HepG2 (cell line): Measurements from ENCODE around the gene LSS. TPM values are rescaled to one million over a fixed set of nuclear protein-coding genes. Genes with fewer than 3 reads are reported as not detected.

Experiments
- ATF1 ChIP-seq: IDR thresholded peaks from 2 replicates; pipeline ENCODE4 v1.6.1; 2016; ENCODE audit warnings: mild to moderate bottlenecking, control low read depth
- ESRRA ChIP-seq: sonication (generic); formaldehyde crosslinking; IDR thresholded peaks from 2 replicates; pipeline ENCODE4 v1.5.1; 2020; ENCODE audit warnings: mild to moderate bottlenecking, low read depth, missing genetic modification reagents
- GABPA ChIP-seq, 2 experiments: IDR thresholded peaks; 2 replicates each; pipeline ENCODE4 v1.6.1; 2011 to 2016; ENCODE audit warnings: low read depth in 2 of 2, low read length in 1 of 2, missing biosample characterization in 1 of 2, missing genetic modification characterization in 1 of 2
- HNRNPK ChIP-seq: fragments of 200-400 bp; formaldehyde crosslinking; IDR thresholded peaks from 2 replicates; pipeline ENCODE4 v1.6.1; 2018; ENCODE audit warnings: low read length, low read depth, moderate library complexity, mild to moderate bottlenecking; ENCODE audit not compliant: poor library complexity, severe bottlenecking
- JUND ChIP-seq: sonication (generic); formaldehyde crosslinking; IDR thresholded peaks from 2 replicates; pipeline ENCODE4 v1.8.0; 2022; ENCODE audit warnings: mild to moderate bottlenecking, missing genetic modification reagents
- MAZ ChIP-seq, 2 experiments: sonication (generic) in 1 of 2; formaldehyde crosslinking in 1 of 2; IDR thresholded peaks; 2 replicates each; pipeline versions ENCODE4 v1.5.0 to v1.6.1; 2012 to 2020; ENCODE audit warnings: low read depth in 2 of 2, mild to moderate bottlenecking in 2 of 2, borderline replicate concordance in 1 of 2, improper control_type of control experiment in 1 of 2, low read length in 1 of 2, missing genetic modification reagents in 1 of 2, moderate library complexity in 1 of 2
- MZF1 ChIP-seq: sonication (generic); formaldehyde crosslinking; IDR thresholded peaks from 2 replicates; pipeline ENCODE4 v1.8.1; 2023; ENCODE audit warnings: mild to moderate bottlenecking, missing genetic modification reagents, borderline replicate concordance
- NFIB ChIP-seq: sonication (generic); formaldehyde crosslinking; IDR thresholded peaks from 2 replicates; pipeline ENCODE4 v1.9.0; 2021; ENCODE audit warnings: missing genetic modification reagents, mild to moderate bottlenecking, borderline replicate concordance
- PHF20 ChIP-seq: sonication (generic); formaldehyde crosslinking; IDR thresholded peaks from 2 replicates; pipeline ENCODE4 v1.5.0; 2020; ENCODE audit warnings: mild to moderate bottlenecking, missing genetic modification reagents
- SNRNP70 ChIP-seq: fragments of 200-400 bp; formaldehyde crosslinking; IDR thresholded peaks from 2 replicates; pipeline ENCODE4 v1.6.1; 2017; ENCODE audit warnings: mild to moderate bottlenecking, low read depth, low read length, moderate library complexity
- SOX13 ChIP-seq, 3 experiments: fragments of 450-650 bp in 1 of 3; sonication (generic) in 1 of 3; formaldehyde crosslinking in 1 of 3; IDR thresholded peaks in 2 of 3; conservative IDR thresholded peaks in 1 of 3; 2 replicates each; pipeline versions ENCODE4 v1.5.0 to v1.6.1; 2016 to 2020; ENCODE audit warnings: antibody characterized with exemption in 1 of 3, mild to moderate bottlenecking in 1 of 3, missing compliant biosample characterization in 1 of 3, missing genetic modification reagents in 1 of 3, moderate library complexity in 1 of 3
- TARDBP ChIP-seq: sonication (generic); formaldehyde crosslinking; IDR thresholded peaks from 2 replicates; pipeline ENCODE4 v1.8.0; 2022; ENCODE audit warnings: mild to moderate bottlenecking, missing genetic modification reagents
- ZNF292 ChIP-seq: sonication (generic); formaldehyde crosslinking; IDR thresholded peaks from 2 replicates; pipeline ENCODE4 v1.8.1; 2022; ENCODE audit warnings: mild to moderate bottlenecking, low read depth, missing genetic modification reagents, borderline replicate concordance
- ZNF337 ChIP-seq: sonication (generic); formaldehyde crosslinking; IDR thresholded peaks from 2 replicates; pipeline ENCODE4 v1.5.1; 2020; ENCODE audit warnings: missing genetic modification reagents, low read depth, mild to moderate bottlenecking, borderline replicate concordance
- ZNF432 ChIP-seq: sonication (generic); formaldehyde crosslinking; IDR thresholded peaks from 2 replicates; pipeline ENCODE4 v1.5.0; 2020; ENCODE audit warnings: missing genetic modification reagents, mild to moderate bottlenecking, borderline replicate concordance
- ZNF562 ChIP-seq: sonication (generic); formaldehyde crosslinking; IDR thresholded peaks from 2 replicates; pipeline ENCODE4 v1.8.0; 2022; ENCODE audit warnings: missing genetic modification reagents, borderline replicate concordance
- ZXDC ChIP-seq: sonication (generic); formaldehyde crosslinking; IDR thresholded peaks from 2 replicates; pipeline ENCODE4 v1.5.0; 2020; ENCODE audit warnings: mild to moderate bottlenecking, missing genetic modification reagents
- polyA plus RNA-seq, 8 experiments: library from polyadenylated mRNA; depleted of rRNA in 3 of 8; stranded (reverse) in 7 of 8; unstranded in 1 of 8; fragments of >200 nt; fragmentation: Illumina TruSeq in 4 of 8; extraction: Trizol in 4 of 8; gene quantifications; 2 replicates each; pipeline versions ENCODE4 v1.2.1 to v1.2.3, GENCODE V29; 2011 to 2016; ENCODE audit warnings: low read depth in 4 of 8, missing spikeins in 1 of 8, mixed read lengths in 1 of 8; ENCODE audit not compliant: insufficient read depth in 1 of 8
- total RNA-seq, 5 experiments: library from RNA; depleted of rRNA; stranded (reverse); fragments of >200 nt; fragmentation: Illumina TruSeq; extraction: Trizol; gene quantifications; 2 replicates each; pipeline ENCODE4 v1.2.3, GENCODE V29; 2016; ENCODE audit warnings: low read depth in 1 of 5
- TF ChIP-seq, protein P1 (sequence below): IDR thresholded peaks from 2 replicates; pipeline ENCODE4 v1.6.1; 2016; ENCODE audit warnings: low read depth, borderline replicate concordance
- TF ChIP-seq, protein P2 (sequence below): sonication (generic); formaldehyde crosslinking; IDR thresholded peaks from 2 replicates; pipeline ENCODE4 v1.5.0; 2020; ENCODE audit warnings: missing genetic modification reagents
- TF ChIP-seq, protein P3 (sequence below): sonication (generic); formaldehyde crosslinking; conservative IDR thresholded peaks from 2 replicates; pipeline ENCODE4 v1.8.1; 2023; ENCODE audit warnings: missing genetic modification reagents

LSS gene
- total and polyA plus RNA-seq, 2 of the 13 experiments (the other 11 are each of a cell fraction or from before 2014, with no cell fraction given), result 72.6 to 113 TPM

GRCh38 chr21:46155514-46156377, 72.8 kb downstream of the LSS start, which contains the start of gene FTCD (continued):
- TF ChIP-seq GABPA (IDR thresholded peaks at IDR 0.05; ENCODE audit: low read depth, low read length), result no peak
- no peak for TF ChIP-seq GABPA (CRISPR knock-in tag; IDR thresholded peaks at IDR 0.05; ENCODE audit: low read depth)
- TF ChIP-seq PHF20 (CRISPR knock-in tag), result peak; percentile 43; the same call in 1 of the 2 replicates
- no peak for TF ChIP-seq ZXDC (CRISPR knock-in tag)
- TF ChIP-seq, protein P1, sequence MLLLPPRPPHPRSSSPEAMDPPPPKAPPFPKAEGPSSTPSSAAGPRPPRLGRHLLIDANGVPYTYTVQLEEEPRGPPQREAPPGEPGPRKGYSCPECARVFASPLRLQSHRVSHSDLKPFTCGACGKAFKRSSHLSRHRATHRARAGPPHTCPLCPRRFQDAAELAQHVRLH, result no peak
- TF ChIP-seq, protein P2, sequence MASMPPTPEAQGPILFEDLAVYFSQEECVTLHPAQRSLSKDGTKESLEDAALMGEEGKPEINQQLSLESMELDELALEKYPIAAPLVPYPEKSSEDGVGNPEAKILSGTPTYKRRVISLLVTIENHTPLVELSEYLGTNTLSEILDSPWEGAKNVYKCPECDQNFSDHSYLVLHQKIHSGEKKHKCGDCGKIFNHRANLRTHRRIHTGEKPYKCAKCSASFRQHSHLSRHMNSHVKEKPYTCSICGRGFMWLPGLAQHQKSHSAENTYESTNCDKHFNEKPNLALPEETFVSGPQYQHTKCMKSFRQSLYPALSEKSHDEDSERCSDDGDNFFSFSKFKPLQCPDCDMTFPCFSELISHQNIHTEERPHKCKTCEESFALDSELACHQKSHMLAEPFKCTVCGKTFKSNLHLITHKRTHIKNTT (CRISPR knock-in tag), result no peak
- TF ChIP-seq ZNF432 (CRISPR knock-in tag), result no peak
- TF ChIP-seq, protein P3, sequence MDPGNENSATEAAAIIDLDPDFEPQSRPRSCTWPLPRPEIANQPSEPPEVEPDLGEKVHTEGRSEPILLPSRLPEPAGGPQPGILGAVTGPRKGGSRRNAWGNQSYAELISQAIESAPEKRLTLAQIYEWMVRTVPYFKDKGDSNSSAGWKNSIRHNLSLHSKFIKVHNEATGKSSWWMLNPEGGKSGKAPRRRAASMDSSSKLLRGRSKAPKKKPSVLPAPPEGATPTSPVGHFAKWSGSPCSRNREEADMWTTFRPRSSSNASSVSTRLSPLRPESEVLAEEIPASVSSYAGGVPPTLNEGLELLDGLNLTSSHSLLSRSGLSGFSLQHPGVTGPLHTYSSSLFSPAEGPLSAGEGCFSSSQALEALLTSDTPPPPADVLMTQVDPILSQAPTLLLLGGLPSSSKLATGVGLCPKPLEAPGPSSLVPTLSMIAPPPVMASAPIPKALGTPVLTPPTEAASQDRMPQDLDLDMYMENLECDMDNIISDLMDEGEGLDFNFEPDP (CRISPR knock-in tag), result 0 out of 2 replicates have a peak, but pooled peaks have one; percentile 77
- TF ChIP-seq TARDBP (CRISPR knock-in tag), result no peak
- no peak for TF ChIP-seq NFIB
- 0 out of 2 replicates have a peak, but pooled peaks have one; percentile 2 for TF ChIP-seq JUND (CRISPR knock-in tag)
- TF ChIP-seq MZF1 (CRISPR knock-in tag), result no peak
- peak; percentile 61; the same call in 1 of the 2 replicates for TF ChIP-seq ESRRA (CRISPR knock-in tag)
- no peak for TF ChIP-seq SNRNP70
- TF ChIP-seq ZNF337 (CRISPR knock-in tag), result peak; percentile 69; the same call in 1 of the 2 replicates
- TF ChIP-seq ZNF292 (CRISPR knock-in tag), result peak; percentile 63; the same call in 1 of the 2 replicates
- no peak for TF ChIP-seq ATF1 (CRISPR knock-in tag)
- TF ChIP-seq SOX13 (IDR thresholded peaks at IDR 0.05), result no peak
- TF ChIP-seq SOX13 (CRISPR knock-in tag; conservative IDR thresholded peaks at IDR 0.05 in 1 of 2, IDR thresholded peaks at IDR 0.05 in 1 of 2), result no peak; a peak in 1 of 4 replicates
- no peak for TF ChIP-seq MAZ (IDR thresholded peaks at IDR 0.05; ENCODE audit: borderline replicate concordance, low read depth, low read length)
- peak; percentile 68 for TF ChIP-seq MAZ (CRISPR knock-in tag; IDR thresholded peaks at IDR 0.05; ENCODE audit: low read depth)
- TF ChIP-seq ZNF562 (CRISPR knock-in tag), result no peak
- TF ChIP-seq HNRNPK, result no peak
